GM12878 (cell line): ENCODE results near the gene STX19. TPM values are rescaled to one million over a fixed set of nuclear protein-coding genes. Genes with fewer than 3 reads are reported as not detected.

Experiments
- ATAC-seq: fragments of 200-7000 bp; cut with Tn5 transposase; 3 replicates; pipeline ENCODE4 v1.9.1; 2020; ENCODE audit warnings: mild to moderate bottlenecking, moderate library complexity
- BruUV-seq: library from RNA; stranded (reverse); fragments of 400-500 nt; replicated peaks from 2 replicates; lab custom pipeline; 2021; lab: Mats Ljungman, UMichigan
- CTCF ChIA-PET: fragments of 300-600 bp; sonication (Branson Sonifier 250); formaldehyde crosslinking; extraction: SDS; loops from one replicate; lab custom pipeline; 2021; ENCODE audit warnings: inconsistent platforms; lab: Yijun Ruan, JAX
- POLR2A ChIA-PET: fragments of 350-600 bp; formaldehyde crosslinking; extraction: SDS; loops from one replicate; lab custom pipeline; 2021; ENCODE audit warnings: inconsistent platforms; lab: Charles Lee
- RAD21 ChIA-PET: fragments of 300-600 bp; sonication (Branson Sonifier 250); formaldehyde crosslinking; loops from one replicate; lab custom pipeline; 2023; ENCODE audit warnings: antibody characterized with exemption; ENCODE audit not compliant: unreplicated experiment; lab: Charles Lee
- SMC1A ChIA-PET: fragments of 300-600 bp; sonication (Branson Sonifier 250); formaldehyde crosslinking; loops from one replicate; lab custom pipeline; 2023; ENCODE audit not compliant: unreplicated experiment, uncharacterized antibody; lab: Charles Lee
- DNase-seq: peaks from one replicate; pipeline ENCODE4 v3.0.0-alpha.2; 2011; ENCODE audit warnings: low read depth, low spot score
- FAIRE-seq: peaks from 3 replicates; lab custom pipeline; 2011; peaks lifted over from hg19 to GRCh38; lab: Jason Lieb, UNC
- H2AFZ ChIP-seq: 2 replicates; pipeline ENCODE4 v1.6.0; 2011; ENCODE audit warnings: low read depth, low read length, control low read depth; ENCODE audit not compliant: control insufficient read depth
- H3K27ac ChIP-seq: 2 replicates; pipeline ENCODE4 v1.5.1; 2011; ENCODE audit warnings: control low read depth; ENCODE audit not compliant: control insufficient read depth, insufficient read depth
- H3K27me3 ChIP-seq, 2 experiments: replicated peaks in 1 of 2; 2 replicates each; pipeline versions ENCODE4 v1.6.0 to v1.6.1; 2011; ENCODE audit warnings: low read length in 1 of 2; ENCODE audit not compliant: control insufficient read depth in 2 of 2, insufficient read depth in 2 of 2
- H3K36me3 ChIP-seq, 2 experiments: 2 replicates each; pipeline ENCODE4 v1.5.1; 2011; ENCODE audit warnings: low read length in 1 of 2; ENCODE audit not compliant: control insufficient read depth in 2 of 2, insufficient read depth in 2 of 2
- H3K4me1 ChIP-seq: 2 replicates; pipeline ENCODE4 v1.6.1; 2011; ENCODE audit warnings: mild to moderate bottlenecking, low read length, moderate library complexity, mixed read lengths; ENCODE audit not compliant: control insufficient read depth, insufficient read depth
- H3K4me2 ChIP-seq: 2 replicates; pipeline ENCODE4 v1.6.0; 2011; ENCODE audit warnings: control low read depth; ENCODE audit not compliant: control insufficient read depth, insufficient read depth
- H3K4me3 ChIP-seq: fragments of 200-600 bp; sonication (generic); 2 replicates; pipeline ENCODE4 v1.5.1; 2016
- H3K79me2 ChIP-seq: 2 replicates; pipeline ENCODE4 v1.6.0; 2011; ENCODE audit warnings: low read length; ENCODE audit not compliant: control insufficient read depth, insufficient read depth
- H3K9ac ChIP-seq: 2 replicates; pipeline ENCODE4 v1.8.0; 2011; ENCODE audit warnings: low read length, control low read depth, mixed read lengths; ENCODE audit not compliant: control insufficient read depth, insufficient read depth
- H3K9me3 ChIP-seq: replicated peaks from 3 replicates; pipeline ENCODE4 v1.5.1; 2011; ENCODE audit warnings: mild to moderate bottlenecking, low read length; ENCODE audit not compliant: control insufficient read depth, insufficient read depth
- H4K20me1 ChIP-seq: 2 replicates; pipeline ENCODE4 v1.6.0; 2011; ENCODE audit not compliant: control insufficient read depth, insufficient read depth
- BCLAF1 ChIP-seq: fragments of 450-650 bp; IDR thresholded peaks from 2 replicates; pipeline ENCODE4 v1.6.1; 2017; ENCODE audit warnings: antibody characterized with exemption, mild to moderate bottlenecking, moderate library complexity
- E2F8 ChIP-seq: fragments of 450-650 bp; IDR thresholded peaks from 2 replicates; pipeline ENCODE4 v1.6.1; 2018; ENCODE audit warnings: mild to moderate bottlenecking, low read depth, moderate library complexity; ENCODE audit not compliant: partially characterized antibody
- EP300 ChIP-seq, 2 experiments: fragments of 150-350 bp in 1 of 2; IDR thresholded peaks; 2 replicates each; pipeline ENCODE4 v1.6.1; 2011 to 2012; ENCODE audit warnings: low read depth in 2 of 2, low read length in 2 of 2, borderline replicate concordance in 1 of 2, improper control_type of control experiment in 1 of 2, inconsistent platforms in 1 of 2; ENCODE audit not compliant: control insufficient read depth in 1 of 2
- FOS ChIP-seq: IDR thresholded peaks from 3 replicates; pipeline ENCODE4 v1.6.1; 2011; ENCODE audit warnings: borderline replicate concordance; ENCODE audit not compliant: insufficient read length; ENCODE audit errors: extremely low read depth
- IKZF2 ChIP-seq, 2 experiments: fragments of 450-650 bp; IDR thresholded peaks; 2 replicates each; pipeline ENCODE4 v1.6.1; 2017; ENCODE audit warnings: mild to moderate bottlenecking in 2 of 2, moderate library complexity in 2 of 2
- IRF4 ChIP-seq: IDR thresholded peaks from 2 replicates; pipeline ENCODE4 v1.6.1; 2011; ENCODE audit warnings: low read depth, low read length
- MXI1 ChIP-seq: fragments of 150-350 bp; IDR thresholded peaks from 2 replicates; pipeline ENCODE4 v1.6.1; 2011; ENCODE audit warnings: low read depth, mild to moderate bottlenecking, inconsistent platforms, low read length, improper control_type of control experiment
- NR2C2 ChIP-seq: IDR thresholded peaks from 2 replicates; pipeline ENCODE4 v1.6.1; 2011; ENCODE audit warnings: borderline replicate concordance, low read depth; ENCODE audit not compliant: control insufficient read depth, insufficient read length
- PAX5 ChIP-seq: IDR thresholded peaks from 2 replicates; pipeline ENCODE4 v1.6.1; 2011; ENCODE audit warnings: low read depth, low read length, borderline replicate concordance
- RAD51 ChIP-seq: fragments of 450-650 bp; IDR thresholded peaks from 2 replicates; pipeline ENCODE4 v1.6.1; 2016; ENCODE audit warnings: moderate library complexity, mild to moderate bottlenecking, inconsistent platforms
- SP1 ChIP-seq: IDR thresholded peaks from one replicate; pipeline ENCODE4 v1.6.1; 2011; ENCODE audit warnings: low read depth, low read length
- YBX1 ChIP-seq: fragments of 450-650 bp; IDR thresholded peaks from 2 replicates; pipeline ENCODE4 v1.6.1; 2016; ENCODE audit warnings: antibody characterized with exemption
- WGBS: methylation state at CpG from one replicate; pipeline ENCODE4 v1.1.6; 2016; ENCODE audit warnings: low lambda C conversion rate; ENCODE audit not compliant: insufficient replicate concordance, insufficient coverage; ENCODE audit errors: missing lambda C conversion rate; 5-methylcytosine and 5-hydroxymethylcytosine counted together
- in situ Hi-C: fragments of 300-500 bp; cut with MboI; formaldehyde crosslinking; loops from 9 replicates; pipeline ENCODE4 v1.14.3; 2018; ENCODE audit warnings: mixed read lengths
- intact Hi-C: fragments of 100-400 bp; cut with micrococcal nuclease; formaldehyde crosslinking; loops from one replicate; pipeline ENCODE4 v1.14.2; 2022; ENCODE audit not compliant: unreplicated experiment
- polyA plus RNA-seq, 11 experiments: library from polyadenylated mRNA; depleted of rRNA in 4 of 11; unstranded in 6 of 11; stranded (reverse) in 5 of 11; fragments of >200 nt; fragmentation: Nextera tagmentation in 4 of 11; fragmentation: Illumina TruSeq in 1 of 11; extraction: Ambion mirVana in 4 of 11; extraction: Trizol in 1 of 11; gene quantifications; 1 replicate in 1 of 11; 2 replicates in 10 of 11; pipeline versions ENCODE4 v1.2.1 to v1.2.3, GENCODE V29; 2011 to 2016; ENCODE audit warnings: inconsistent platforms in 2 of 11, missing spikeins in 2 of 11, low read depth in 1 of 11
- total RNA-seq, 4 experiments: library from RNA; depleted of rRNA in 3 of 4; stranded (reverse); fragments of >200 nt in 3 of 4; fragmentation: Illumina TruSeq in 1 of 4; extraction: Trizol in 1 of 4; gene quantifications; 2 replicates each; pipeline versions ENCODE4 v1.2.1 to v1.2.3, GENCODE V29; 2013 to 2021
- TF ChIP-seq, protein P1 (sequence below): fragments of 450-650 bp; IDR thresholded peaks from 2 replicates; pipeline ENCODE4 v1.6.1; 2014; ENCODE audit warnings: mild to moderate bottlenecking
- TF ChIP-seq, protein P2 (sequence below): fragments of 450-650 bp; formaldehyde crosslinking; IDR thresholded peaks from 2 replicates; pipeline ENCODE4 v1.5.0; 2022; ENCODE audit warnings: mild to moderate bottlenecking, missing genetic modification characterization

STX19 gene
- total and polyA plus RNA-seq, 10 of the 15 experiments (the other 5 are each of a cell fraction or from before 2014, with no cell fraction given) = 0.10 to 0.14 (median 0.11) TPM; not detected in 7

DNA sequence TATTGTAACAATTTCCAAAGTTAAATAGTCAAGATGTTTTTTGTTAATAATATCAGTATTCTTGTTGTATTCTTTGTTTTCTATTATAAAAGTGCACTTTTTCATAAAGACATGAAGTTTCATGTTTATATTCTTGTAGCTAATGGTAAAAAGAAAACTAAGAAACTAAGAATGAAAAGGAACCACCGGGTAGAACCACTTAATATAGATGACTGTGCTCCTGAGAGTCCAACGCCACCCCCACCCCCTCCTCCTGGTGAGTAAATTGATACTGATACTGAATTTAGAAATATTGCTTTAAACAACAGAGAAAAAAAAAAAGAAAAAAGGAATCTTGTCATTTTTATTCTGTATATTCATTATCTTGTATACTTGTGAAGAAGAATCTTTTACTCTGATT is 20.9 kb upstream of the STX19 start:
- BruUV-seq = no TSS peak
- Histone ChIP-seq H3K27me3 (no peaks in the 10 kb centered on the region), H3K9me3 (no peaks in the 10 kb centered on the region), H3K4me1 (no peaks in the 10 kb centered on the region), H3K27ac (no peak overlapping the region), H3K36me3 (peaks cover 0 to 2% of the 10 kb centered on the region in 2 experiments; a peak in 2 of 4 replicates), H3K79me2 (no peaks in the 10 kb centered on the region), H2AFZ (no peak overlapping the region), H3K4me3 (no peak overlapping the region), H3K4me2 (no peak overlapping the region), H3K9ac (no peak overlapping the region), H4K20me1 (no peaks in the 10 kb centered on the region)
- no peak for FAIRE-seq
- ATAC-seq = no peak
- WGBS = 48% methylated on average over 2 of the region's 2 CpGs
- CTCF ChIA-PET = interaction anchor here (2.5 kb wide), 1 partner anchor 13 kb away, joined by 12 read pairs; no protein-coding TSS in a partner anchor
- intact Hi-C loops (no loop called here), in situ Hi-C loops (no loop called here)
- SMC1A ChIA-PET = interaction anchor here (2.0 kb wide), 1 partner anchor 20 kb away, joined by 11 read pairs; no protein-coding TSS in a partner anchor
- RAD21 ChIA-PET = interaction anchor here (0.6 kb wide), 1 partner anchor 64 kb away, joined by 3 read pairs; no protein-coding TSS in a partner anchor
- DNase-seq = no peak
- POLR2A ChIA-PET = interaction anchor here (1.2 kb wide), 1 partner anchor 10 kb away, joined by 4 read pairs; no protein-coding TSS in a partner anchor
- TF ChIP-seq BCLAF1 (no peak), E2F8 (no peak), IRF4 (no peak), RAD51 (no peak), SP1 (no peak), FOS (no peak), IKZF2 (IDR thresholded peaks at IDR 0.05) (no peak), PAX5 (no peak), MXI1 (no peak), NR2C2 (no peak), EP300 (IDR thresholded peaks at IDR 0.05; ENCODE audit: borderline replicate concordance in 1 of 2, control insufficient read depth in 1 of 2, low read depth in 2 of 2, low read length in 2 of 2) (no peak), YBX1 (no peak)
- TF ChIP-seq, protein P1, sequence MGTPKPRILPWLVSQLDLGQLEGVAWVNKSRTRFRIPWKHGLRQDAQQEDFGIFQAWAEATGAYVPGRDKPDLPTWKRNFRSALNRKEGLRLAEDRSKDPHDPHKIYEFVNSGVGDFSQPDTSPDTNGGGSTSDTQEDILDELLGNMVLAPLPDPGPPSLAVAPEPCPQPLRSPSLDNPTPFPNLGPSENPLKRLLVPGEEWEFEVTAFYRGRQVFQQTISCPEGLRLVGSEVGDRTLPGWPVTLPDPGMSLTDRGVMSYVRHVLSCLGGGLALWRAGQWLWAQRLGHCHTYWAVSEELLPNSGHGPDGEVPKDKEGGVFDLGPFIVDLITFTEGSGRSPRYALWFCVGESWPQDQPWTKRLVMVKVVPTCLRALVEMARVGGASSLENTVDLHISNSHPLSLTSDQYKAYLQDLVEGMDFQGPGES = no peak
- TF ChIP-seq, protein P2, sequence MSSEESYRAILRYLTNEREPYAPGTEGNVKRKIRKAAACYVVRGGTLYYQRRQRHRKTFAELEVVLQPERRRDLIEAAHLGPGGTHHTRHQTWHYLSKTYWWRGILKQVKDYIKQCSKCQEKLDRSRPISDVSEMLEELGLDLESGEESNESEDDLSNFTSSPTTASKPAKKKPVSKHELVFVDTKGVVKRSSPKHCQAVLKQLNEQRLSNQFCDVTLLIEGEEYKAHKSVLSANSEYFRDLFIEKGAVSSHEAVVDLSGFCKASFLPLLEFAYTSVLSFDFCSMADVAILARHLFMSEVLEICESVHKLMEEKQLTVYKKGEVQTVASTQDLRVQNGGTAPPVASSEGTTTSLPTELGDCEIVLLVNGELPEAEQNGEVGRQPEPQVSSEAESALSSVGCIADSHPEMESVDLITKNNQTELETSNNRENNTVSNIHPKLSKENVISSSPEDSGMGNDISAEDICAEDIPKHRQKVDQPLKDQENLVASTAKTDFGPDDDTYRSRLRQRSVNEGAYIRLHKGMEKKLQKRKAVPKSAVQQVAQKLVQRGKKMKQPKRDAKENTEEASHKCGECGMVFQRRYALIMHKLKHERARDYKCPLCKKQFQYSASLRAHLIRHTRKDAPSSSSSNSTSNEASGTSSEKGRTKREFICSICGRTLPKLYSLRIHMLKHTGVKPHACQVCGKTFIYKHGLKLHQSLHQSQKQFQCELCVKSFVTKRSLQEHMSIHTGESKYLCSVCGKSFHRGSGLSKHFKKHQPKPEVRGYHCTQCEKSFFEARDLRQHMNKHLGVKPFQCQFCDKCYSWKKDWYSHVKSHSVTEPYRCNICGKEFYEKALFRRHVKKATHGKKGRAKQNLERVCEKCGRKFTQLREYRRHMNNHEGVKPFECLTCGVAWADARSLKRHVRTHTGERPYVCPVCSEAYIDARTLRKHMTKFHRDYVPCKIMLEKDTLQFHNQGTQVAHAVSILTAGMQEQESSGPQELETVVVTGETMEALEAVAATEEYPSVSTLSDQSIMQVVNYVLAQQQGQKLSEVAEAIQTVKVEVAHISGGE (CRISPR knock-in tag) = no peak
